GM21381 (cell line): ENCODE results near the gene ARHGEF26.

ENCODE experiments used
- ATAC-seq: cut with Tn5 transposase; IDR thresholded peaks from one replicate; pipeline ENCODE4 v1.9.1; 2021; ENCODE audit warnings: mild to moderate bottlenecking, moderate library complexity; ENCODE audit not compliant: unreplicated experiment

ARHGEF26 gene

DNA sequence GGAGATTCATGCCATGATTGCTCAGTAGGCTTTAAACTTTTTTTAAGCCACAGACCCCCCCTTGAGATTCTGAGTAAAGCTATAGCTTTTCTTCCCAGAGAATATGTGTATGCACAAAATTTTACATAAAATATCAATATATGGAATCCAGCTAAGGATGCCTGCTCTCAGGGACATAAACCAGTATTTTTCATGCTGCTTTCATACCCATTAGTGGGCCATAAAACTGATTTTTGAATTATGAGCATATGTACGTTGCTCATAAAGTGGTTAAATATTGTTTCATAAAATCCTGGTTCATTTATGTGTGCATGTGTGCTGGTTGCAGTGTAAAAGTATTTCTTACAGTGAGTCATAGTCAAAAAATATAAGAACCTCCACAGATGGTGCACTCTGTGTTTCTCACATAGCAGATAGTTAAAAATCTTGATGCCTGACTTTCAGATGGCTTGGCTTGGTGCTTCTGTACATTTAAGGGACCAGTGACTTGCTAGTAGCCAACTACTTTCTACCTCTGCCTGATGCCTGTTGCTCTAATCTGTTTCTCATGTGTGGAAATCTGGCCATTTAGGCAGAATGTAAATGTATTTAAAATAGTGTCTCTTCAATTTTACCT lies 71.9 kb downstream of the ARHGEF26 start:
- no peak for ATAC-seq

DNA sequence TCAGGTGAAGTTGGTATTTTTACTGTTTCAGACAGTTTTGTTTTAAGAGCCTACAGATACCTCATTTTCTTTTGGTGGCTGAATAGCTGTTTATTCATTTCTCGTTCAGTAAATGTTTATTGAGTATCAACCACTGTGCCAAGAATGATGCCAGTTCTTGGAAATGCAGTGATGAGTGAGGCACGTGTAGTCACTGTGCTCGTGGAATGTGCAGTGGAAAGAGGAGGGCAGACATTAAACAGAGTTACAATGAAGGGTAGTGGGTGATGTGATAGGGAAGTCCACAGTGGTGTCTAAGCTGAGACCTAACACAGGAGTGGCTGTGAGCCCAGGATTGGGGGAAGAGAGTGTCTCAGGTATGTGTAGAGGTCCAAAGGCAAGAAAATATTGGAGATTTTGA lies 73.7 kb downstream of the ARHGEF26 start:
- no peak for ATAC-seq

DNA sequence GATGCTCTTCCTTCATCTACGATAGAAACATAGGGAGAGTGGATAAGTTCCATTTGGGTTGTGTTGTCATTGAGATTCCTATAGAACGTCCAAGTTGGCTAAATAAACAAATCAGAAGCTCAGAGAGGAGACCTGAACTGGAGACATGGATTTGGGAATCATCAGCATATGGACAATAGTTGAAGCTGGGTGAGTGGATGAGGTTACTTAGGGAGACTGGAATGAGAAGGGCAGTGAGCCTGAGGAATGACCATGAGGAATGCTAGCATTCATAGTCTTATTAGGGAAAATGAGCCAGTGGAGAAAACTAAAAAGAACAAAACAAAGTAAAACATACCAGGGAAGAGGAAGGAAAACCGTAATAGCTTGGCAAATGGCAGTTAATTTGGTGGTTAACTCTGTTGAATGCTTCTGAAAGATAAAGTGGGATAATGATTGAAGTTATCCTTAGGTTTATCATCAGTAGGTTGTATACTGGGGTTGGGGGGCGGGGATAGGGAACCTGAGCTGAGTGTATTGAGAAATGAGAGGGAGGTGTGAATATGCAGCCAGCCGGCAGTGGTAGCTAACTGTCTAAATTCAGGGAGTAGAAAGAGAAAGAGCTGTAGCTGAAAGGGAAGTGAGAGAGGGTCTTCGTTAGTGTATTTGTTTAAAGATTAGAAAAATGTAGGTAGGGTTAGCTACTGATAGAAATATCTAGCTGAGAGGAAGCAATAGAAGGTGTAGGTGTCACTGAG lies 74.6 kb downstream of the ARHGEF26 start:
- ATAC-seq: no peak

DNA sequence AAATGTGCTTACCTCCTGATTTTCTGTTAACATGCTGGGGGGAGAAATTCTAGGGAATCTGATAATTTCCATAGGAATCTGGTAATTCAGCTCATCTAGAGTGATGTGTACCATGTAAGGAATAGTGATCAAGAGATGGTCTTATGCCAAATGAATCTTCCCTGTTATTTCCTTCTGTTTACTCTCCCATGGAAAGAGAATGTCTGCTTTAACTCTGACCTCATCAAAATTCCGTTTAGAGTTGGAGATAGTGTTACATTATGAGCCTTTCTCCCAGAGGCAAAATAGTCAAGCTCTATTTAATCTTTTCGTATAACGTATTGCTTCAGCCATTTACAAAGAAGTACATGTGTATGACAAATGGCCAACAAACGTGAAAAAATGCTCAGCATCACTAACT lies 76.6 kb downstream of the ARHGEF26 start:
- no peak for ATAC-seq

DNA sequence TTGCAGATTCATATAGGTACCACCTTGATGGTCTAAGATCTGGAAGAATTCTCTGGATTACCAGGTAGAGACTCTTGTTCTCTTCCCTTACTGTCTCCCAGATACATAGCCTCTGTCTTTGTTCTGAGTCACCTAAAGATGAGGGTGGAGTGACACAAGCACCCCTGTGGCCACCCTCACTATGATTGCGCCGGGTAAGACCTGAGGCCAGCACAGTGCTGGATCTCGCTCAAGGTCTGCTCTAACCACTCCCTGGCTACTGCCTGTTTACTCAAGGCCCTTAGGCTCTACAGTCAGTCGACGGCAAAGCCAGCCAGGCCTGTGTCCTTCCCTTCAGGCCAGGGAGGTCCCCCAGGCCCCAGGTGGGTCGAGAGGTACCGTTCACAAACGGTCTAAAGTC lies 88.3 kb downstream of the ARHGEF26 start:
- ATAC-seq: no peak

DNA sequence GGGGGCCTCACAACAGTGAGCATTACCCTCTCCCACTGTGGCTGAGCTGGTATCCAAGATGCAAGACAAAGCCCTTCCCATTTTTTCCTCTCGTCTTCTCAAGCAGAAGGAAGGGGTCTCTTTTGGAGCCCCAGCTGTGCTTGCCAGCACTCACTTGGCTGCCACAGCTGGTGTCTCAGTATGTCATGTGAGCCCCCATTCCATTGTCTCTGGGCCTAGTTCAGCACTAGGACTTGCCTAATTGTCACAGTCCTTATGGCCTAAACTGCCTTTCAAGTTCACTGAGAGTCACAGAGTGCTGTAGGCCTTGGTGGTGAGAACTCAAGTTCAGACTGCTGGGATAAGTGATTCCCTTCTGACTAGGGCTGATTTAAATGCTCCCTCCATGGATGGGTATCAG lies 89.8 kb downstream of the ARHGEF26 start:
- ATAC-seq: no peak

DNA sequence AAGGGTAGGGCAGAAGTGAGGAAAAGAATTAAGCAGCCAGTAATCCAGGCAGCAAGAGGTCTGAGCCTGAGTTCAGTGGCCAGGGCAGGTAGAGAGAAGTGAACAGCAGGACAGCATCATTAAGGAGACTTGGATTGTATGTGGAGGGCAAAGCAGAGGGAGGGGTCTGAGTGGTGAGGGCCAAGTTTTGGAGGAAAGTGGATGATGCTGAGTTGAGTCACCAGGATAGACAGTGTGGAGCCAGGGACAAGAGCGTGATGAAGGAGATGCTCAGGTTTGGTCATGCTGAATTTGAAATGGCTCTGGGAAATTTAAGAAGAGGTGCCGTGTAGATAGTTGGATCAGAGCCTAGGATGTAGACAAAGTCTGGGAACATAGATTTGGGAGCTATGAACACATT lies 93.1 kb downstream of the ARHGEF26 start:
- no peak for ATAC-seq

DNA sequence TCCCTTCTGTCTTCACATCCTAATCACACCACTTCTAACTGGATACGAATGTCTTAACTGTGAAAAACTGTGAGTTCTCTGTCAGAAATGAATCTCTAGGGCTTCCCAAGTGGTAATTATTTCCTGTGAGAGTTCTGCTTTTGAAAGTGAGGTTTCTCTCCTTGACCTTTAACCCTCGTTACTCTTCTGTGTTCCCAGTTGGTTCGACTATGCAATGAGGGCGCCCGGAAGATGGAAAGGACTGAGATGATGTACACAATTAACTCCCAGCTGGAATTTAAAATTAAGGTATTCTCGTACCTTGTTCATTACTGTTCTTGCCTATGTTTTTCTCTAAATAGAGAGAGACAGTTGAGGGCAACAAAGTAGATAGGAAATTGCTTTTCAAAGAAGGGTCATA lies 96.5 kb downstream of the ARHGEF26 start:
- no peak for ATAC-seq

DNA sequence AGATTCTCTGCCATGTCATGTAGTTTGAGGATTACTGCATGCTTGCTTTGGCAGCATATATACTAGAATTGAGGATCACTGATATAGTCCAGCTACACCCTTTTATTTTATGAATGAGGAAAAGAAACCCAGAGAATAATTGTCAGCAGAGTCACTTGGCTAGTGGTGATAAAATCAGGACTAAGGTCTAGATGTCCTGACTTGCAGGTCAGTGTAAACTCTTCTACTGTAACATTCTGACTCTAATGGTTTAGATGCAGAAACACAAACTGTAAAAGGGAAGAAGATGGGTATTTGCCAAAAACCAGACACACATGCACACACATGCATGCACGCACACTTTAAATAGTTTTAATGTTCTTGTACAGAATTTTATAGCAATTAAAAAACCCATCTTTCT lies 97.5 kb downstream of the ARHGEF26 start:
- ATAC-seq: no peak

DNA sequence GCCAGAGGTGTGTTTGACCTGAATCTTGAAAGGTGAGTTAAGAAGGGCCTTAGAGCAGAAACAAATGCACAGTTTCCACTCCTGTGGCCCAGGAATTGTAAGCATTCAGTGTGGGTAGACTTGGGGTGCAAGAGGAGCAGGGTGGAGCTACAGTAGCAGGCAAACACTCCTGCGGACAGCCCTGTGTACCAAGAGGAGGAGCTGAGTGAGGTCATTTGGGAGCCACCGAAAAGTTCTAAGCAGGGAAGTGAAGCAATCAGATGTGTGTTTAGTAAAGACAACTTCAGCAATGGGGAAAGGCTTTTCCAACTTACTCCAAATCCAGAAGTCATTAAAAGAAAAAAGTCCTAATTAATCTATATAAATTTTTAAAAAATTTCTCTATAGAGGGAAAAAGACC lies 99.3 kb downstream of the ARHGEF26 start:
- no peak for ATAC-seq

DNA sequence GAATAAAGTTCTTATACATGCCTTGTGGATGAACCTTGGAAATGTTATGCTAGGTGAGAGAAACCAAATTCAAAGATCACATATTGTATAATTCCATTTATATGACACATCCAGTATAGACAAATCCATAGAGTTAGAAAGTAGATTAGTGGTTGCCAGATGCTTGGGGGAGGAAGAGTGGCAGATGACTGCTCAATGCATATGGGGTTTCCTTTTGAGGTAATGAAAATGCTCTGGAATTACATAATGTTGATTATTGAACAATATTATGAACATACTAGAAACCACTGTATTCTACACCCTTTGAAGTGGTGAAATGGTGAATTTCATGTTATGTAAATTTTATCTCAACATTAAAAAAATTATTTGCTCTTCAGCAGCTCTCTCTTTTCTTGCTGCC lies 102.3 kb downstream of the ARHGEF26 start:
- ATAC-seq: no peak

DNA sequence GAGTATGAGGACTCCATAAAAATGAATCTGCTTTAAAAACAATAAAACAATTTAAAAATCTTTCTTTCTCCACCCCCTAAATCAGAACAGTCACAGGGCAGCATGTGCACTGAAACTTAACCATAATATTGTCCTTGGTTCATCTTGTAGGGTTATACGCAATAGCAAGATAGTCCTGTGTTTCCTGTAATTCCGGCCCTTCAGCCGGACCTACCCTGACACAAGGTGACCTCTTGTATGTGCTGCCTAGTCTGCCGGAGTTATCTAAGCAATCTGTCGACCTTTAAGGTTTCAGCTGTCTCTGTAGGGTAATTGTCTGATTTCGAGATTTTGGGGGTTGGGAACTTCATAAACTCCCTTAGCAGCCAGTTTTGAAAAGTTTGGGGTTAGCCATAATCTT lies 103.2 kb downstream of the ARHGEF26 start:
- ATAC-seq: no peak

DNA sequence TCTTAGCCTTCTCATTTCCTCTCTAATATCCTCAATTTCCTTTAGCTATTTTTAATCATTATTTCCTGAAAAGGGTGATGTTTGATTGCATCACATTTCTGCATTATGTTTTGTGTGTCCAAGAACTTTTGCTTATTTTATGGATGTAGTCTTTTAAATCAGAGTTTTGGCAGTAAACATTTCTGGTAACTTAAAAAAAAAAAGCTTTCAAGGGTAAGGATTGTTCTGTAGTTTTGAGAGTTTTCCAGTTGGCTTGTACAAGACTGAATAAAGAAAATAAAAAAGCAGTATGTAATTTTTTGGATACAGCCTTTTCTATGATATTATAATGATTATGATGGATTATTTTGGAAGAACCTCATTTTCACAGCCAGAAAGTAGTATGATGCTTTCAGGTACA lies 103.7 kb downstream of the ARHGEF26 start:
- no peak for ATAC-seq

DNA sequence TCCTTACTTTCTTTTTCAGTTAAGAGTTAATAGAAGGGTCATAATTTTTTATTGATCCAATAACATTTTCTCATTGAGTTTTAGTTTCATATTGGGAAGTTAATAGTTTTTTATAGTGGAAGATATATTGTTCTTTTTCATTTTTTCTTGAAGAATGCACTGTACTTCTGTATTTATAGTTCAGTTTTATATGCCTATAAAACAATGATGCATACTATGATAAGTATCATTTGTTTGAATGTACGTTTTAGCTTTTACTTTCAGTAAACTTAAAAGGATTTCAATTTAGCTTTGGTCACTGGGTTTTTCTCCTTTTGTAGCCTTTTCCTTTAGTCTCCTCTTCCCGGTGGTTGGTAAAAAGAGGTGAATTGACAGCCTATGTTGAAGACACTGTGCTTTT lies 104.3 kb downstream of the ARHGEF26 start:
- no peak for ATAC-seq

DNA sequence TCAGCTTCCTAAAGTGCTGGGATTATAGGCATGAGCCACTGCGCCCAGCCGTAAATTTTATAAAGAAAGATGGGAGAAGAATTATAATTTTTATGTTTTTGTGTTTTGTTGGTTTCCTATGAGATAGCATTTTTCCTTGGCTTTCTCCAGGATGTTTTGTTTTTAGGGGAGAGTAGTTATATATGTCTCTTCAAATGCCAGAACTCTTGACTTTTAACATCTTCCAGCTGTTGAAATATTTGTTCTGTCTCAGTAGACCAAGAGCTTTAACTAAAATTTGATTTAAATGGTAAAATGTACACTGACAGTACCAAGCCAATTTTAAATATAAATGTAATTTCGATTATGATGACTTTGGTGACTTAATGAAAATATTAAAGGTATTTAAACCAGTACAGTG lies 106.3 kb downstream of the ARHGEF26 start:
- no peak for ATAC-seq

DNA sequence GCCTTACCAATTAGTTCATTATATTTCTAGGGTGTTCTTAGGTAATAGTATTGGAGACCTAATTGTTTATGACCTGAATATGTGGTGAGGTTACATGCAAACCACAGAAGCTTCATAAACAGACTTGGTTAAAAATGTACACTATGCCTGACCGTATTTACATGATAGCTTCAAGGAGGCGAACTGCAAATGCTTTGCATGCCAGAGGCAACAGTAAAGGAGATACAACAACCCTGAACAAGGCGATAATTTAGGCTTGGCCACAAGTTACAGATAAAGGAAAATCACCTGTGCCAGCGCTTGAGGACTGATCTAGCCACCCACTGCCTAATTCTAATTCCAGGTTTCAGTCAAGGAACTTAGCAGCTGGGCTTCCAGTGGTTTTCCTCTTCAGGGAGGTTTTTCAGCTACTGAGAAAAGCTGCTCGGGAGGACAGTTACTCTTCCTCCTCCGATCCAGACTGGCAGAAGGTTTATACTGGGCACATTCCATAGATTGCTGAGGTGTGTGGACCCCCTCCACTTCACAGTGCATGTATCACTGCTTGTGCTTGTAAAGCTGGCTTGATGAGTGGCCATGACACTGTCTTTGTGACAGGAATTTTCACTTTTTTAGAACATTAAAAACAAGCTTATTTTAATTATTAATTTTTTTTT lies 107.5 kb downstream of the ARHGEF26 start:
- no peak for ATAC-seq

DNA sequence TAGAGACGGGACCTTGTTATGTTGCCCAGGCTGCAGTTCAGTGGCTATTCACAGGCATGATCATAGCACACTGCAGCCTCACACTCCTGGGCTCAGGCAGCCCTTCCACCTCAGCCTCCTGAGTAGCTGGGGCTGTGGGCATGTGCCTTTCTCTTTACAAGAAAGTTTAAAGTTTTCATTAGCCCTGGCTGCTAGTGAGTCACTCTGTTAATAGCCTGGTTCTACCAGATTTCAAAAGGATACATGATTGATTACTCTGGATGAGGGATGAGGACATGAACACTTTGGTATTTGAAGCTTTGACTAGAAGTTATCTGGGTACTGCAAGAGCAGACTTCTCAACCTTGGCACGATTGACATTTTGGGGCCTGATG lies 108.0 kb downstream of the ARHGEF26 start:
- no peak for ATAC-seq

DNA sequence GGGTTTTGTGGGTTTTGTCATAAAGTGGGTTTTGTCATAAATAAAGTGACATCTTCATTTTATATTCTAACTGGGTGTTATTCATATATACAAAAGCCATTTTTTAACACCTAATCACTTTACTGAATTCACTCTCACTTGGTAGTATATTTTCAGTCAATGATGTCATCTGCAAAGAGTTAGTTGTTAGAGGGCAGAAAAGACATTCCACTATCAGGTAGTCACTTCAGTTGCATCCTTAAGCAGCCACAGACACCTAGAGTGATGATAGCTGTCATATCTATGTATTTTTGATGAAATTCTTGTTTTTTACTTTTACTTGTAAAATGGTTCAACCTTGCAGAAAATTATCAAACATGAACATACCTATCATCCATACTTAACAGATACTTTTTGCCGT lies 114.1 kb downstream of the ARHGEF26 start:
- ATAC-seq: no peak

DNA sequence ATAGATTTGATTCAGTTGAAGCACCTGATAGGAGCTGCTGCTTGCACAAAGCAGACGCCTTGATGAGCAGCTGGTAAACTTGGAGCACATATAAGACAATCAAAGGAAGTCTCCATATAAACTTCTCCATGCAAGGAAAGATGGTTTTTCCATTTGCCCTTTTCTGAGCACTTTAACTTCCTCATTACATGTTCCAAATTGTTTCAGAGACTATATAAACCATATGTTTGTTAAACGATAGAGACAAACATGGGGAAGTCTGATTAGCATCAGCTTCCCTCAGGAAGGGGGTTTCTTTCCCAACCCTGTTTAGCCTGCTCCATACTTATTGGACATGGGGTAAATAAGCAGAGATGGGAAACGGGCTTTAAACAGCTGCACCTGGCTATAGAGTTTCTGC lies 115.1 kb downstream of the ARHGEF26 start:
- ATAC-seq: no peak

DNA sequence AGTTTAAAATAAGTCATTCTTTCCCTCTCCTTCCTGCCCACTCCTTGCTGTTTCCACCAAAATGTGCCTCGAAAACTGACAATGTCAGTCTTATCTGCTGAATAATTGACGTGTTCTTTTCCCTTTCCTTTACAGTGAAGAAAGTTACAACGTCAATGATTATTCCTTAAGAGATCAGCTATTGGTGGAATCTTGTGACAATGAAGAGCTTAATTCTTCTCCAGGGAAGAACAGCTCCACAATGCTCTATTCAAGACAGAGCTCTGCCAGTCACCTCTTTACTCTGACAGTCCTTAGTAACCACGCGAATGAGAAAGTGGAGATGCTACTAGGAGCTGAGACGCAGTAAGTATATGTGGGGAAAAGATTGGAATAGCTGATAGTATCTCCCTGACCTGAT lies 119.0 kb downstream of the ARHGEF26 start:
- no peak for ATAC-seq

DNA sequence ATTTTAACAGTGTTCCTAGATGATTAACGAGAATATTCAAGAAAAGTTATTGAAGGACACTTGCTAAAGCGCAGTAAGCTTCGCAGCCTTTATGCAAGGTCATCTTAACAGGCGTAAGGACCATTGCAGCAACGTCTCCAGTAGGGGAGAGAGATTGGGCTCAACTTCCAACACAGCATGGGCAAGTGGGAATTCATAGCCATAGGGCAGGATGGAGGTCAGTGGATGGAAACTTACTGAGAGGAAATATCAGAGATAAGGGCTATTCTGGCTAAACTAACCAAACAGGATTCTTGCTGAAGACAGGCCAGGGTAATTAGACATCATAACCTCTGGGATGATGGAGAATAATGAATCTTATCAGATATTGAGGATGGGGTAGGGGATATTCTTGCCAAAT lies 120.3 kb downstream of the ARHGEF26 start:
- no peak for ATAC-seq

DNA sequence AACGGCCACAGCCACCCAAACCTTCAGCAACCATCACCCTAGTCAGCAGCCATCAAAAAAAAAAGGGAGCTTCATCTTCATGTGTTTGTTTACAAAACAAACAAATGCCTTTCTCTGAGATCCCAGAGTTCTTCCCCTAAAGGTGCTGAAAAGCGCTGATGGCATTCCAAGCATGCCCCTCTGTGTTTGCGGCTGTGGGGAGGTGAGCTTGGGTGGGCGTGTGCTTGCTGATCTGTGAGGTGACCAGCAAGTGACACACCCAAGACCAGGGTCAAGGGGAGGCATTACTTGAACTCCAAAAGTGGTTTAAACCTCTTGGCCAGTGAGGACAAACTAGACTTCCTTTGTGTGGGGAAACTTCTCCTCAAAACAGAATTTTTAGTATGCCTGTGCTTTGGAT lies 121.6 kb downstream of the ARHGEF26 start:
- ATAC-seq: no peak

DNA sequence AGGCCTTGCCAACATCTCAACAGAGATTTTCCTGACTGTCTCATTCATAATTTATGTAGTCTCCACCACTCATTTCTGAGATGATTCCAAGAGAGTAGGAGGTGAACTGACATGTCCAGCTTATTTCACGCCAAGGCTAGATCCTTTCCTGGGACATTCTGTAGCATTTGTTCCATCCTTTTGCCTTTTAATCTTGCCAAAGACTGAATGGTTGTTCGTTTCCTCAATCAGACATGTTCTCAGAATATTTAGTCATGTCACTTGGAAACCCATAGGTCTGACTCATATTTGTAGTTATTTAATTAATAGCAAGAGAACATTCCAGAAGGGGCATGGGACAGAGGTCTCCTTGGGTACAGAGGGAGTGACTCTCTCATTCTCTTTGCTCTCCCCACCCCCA lies 122.2 kb downstream of the ARHGEF26 start:
- ATAC-seq: no peak
